HepG2 (cell line): ENCODE results near the gene KRTAP10-8. TPM values are rescaled to one million over a fixed set of nuclear protein-coding genes. Genes with fewer than 3 reads are reported as not detected.

Source experiments
- ATAC-seq: fragments of 200-7000 bp; cut with Tn5 transposase; 3 replicates; pipeline ENCODE4 v1.9.1; 2020; ENCODE audit warnings: mild to moderate bottlenecking, moderate library complexity
- BruUV-seq: library from RNA; stranded (reverse); fragments of 400-500 nt; replicated peaks from 2 replicates; lab custom pipeline; 2021; lab: Mats Ljungman, UMichigan
- CTCF ChIA-PET: fragments of 300-600 bp; formaldehyde crosslinking; extraction: SDS; loops from one replicate; lab custom pipeline; 2021; ENCODE audit warnings: low total read pairs, inconsistent platforms, low intra/inter-chr PET ratio; lab: Yijun Ruan, JAX
- POLR2A ChIA-PET: fragments of 350-600 bp; sonication (Branson Sonifier 250); formaldehyde crosslinking; loops from one replicate; lab custom pipeline; 2020; ENCODE audit warnings: antibody characterized with exemption, inconsistent platforms; lab: Yijun Ruan, JAX
- DNase-seq: peaks from one replicate; pipeline ENCODE4 v3.0.0-alpha.2; 2015; ENCODE audit warnings: low spot score
- FAIRE-seq: peaks from 3 replicates; lab custom pipeline; 2011; peaks lifted over from hg19 to GRCh38; lab: Jason Lieb, UNC
- H2AFZ ChIP-seq: one replicate; pipeline ENCODE4 v1.6.1; 2011; ENCODE audit warnings: low read length, inconsistent platforms
- H3K27ac ChIP-seq: fragments of 300-600 bp; 3 replicates; pipeline ENCODE4 v1.8.0; 2011; ENCODE audit warnings: mixed run types, mild to moderate bottlenecking, mixed read lengths, low read length, inconsistent platforms; ENCODE audit not compliant: insufficient read depth; ENCODE audit errors: extremely low read length
- H3K27me3 ChIP-seq, 2 experiments: fragments of 200-600 bp in 1 of 2; 2 replicates in 1 of 2; 3 replicates in 1 of 2; pipeline versions ENCODE4 v1.6.0 to v1.8.0; 2011; ENCODE audit warnings: low read length in 2 of 2, mild to moderate bottlenecking in 2 of 2, moderate library complexity in 2 of 2, inconsistent platforms in 1 of 2; ENCODE audit not compliant: insufficient read depth in 2 of 2, control insufficient read depth in 1 of 2
- H3K36me3 ChIP-seq, 2 experiments: fragments of 200-600 bp in 1 of 2; replicated peaks in 1 of 2; 2 replicates in 1 of 2; 3 replicates in 1 of 2; pipeline versions ENCODE4 v1.5.1 to v1.8.0; 2011; ENCODE audit warnings: low read length in 2 of 2, inconsistent platforms in 1 of 2; ENCODE audit not compliant: insufficient read depth in 2 of 2, control insufficient read depth in 1 of 2
- H3K4me1 ChIP-seq: 2 replicates; pipeline ENCODE4 v1.5.1; 2012; ENCODE audit warnings: low read length, inconsistent platforms; ENCODE audit not compliant: insufficient read depth
- H3K4me2 ChIP-seq: 2 replicates; pipeline ENCODE4 v1.6.0; 2011; ENCODE audit warnings: low read depth, low read length, inconsistent platforms
- H3K4me3 ChIP-seq, 3 experiments: fragments of 200-600 bp in 1 of 3; sonication (generic), shearing (Covaris generic) in 1 of 3; replicated peaks in 1 of 3; 2 replicates each; pipeline ENCODE4 v1.5.1; 2011 to 2016; ENCODE audit warnings: low read length in 3 of 3, inconsistent platforms in 2 of 3, low read depth in 2 of 3, mild to moderate bottlenecking in 2 of 3, control low read depth in 1 of 3, mixed read lengths in 1 of 3; ENCODE audit not compliant: insufficient read depth in 1 of 3
- H3K79me2 ChIP-seq: one replicate; pipeline ENCODE4 v1.6.1; 2011; ENCODE audit warnings: low read length, inconsistent platforms; ENCODE audit not compliant: insufficient read depth
- H3K9ac ChIP-seq: 2 replicates; pipeline ENCODE4 v1.6.0; 2011; ENCODE audit warnings: mild to moderate bottlenecking, low read depth, low read length, inconsistent platforms; ENCODE audit not compliant: insufficient read depth
- H3K9me3 ChIP-seq: 2 replicates; pipeline ENCODE4 v1.5.1; 2012; ENCODE audit warnings: mild to moderate bottlenecking, low read length
- H4K20me1 ChIP-seq: 2 replicates; pipeline ENCODE4 v1.6.0; 2011; ENCODE audit warnings: inconsistent platforms, mild to moderate bottlenecking, low read length, moderate library complexity; ENCODE audit not compliant: insufficient read depth
- CC2D1A ChIP-seq: sonication (generic); formaldehyde crosslinking; IDR thresholded peaks from 2 replicates; pipeline ENCODE4 v1.8.1; 2023; ENCODE audit warnings: mild to moderate bottlenecking, missing genetic modification reagents
- KIAA2018 ChIP-seq: sonication (generic); formaldehyde crosslinking; IDR thresholded peaks from 2 replicates; pipeline ENCODE4 v1.5.0; 2020; ENCODE audit warnings: mild to moderate bottlenecking, missing genetic modification reagents, borderline replicate concordance
- MAZ ChIP-seq, 2 experiments: sonication (generic) in 1 of 2; formaldehyde crosslinking in 1 of 2; IDR thresholded peaks; 2 replicates each; pipeline versions ENCODE4 v1.5.0 to v1.6.1; 2012 to 2020; ENCODE audit warnings: low read depth in 2 of 2, mild to moderate bottlenecking in 2 of 2, borderline replicate concordance in 1 of 2, improper control_type of control experiment in 1 of 2, low read length in 1 of 2, missing genetic modification reagents in 1 of 2, moderate library complexity in 1 of 2
- MXI1 ChIP-seq: IDR thresholded peaks from 3 replicates; pipeline ENCODE4 v1.6.1; 2012; ENCODE audit warnings: low read depth, low read length, inconsistent platforms, borderline replicate concordance
- NCOA5 ChIP-seq: sonication (generic); formaldehyde crosslinking; IDR thresholded peaks from 2 replicates; pipeline ENCODE4 v1.4.0; 2020; ENCODE audit warnings: missing genetic modification reagents
- NFATC3 ChIP-seq: sonication (generic); formaldehyde crosslinking; IDR thresholded peaks from 2 replicates; pipeline ENCODE4 v1.5.1; 2020; ENCODE audit warnings: mild to moderate bottlenecking, missing genetic modification reagents
- PRMT3 ChIP-seq: sonication (generic); formaldehyde crosslinking; IDR thresholded peaks from 2 replicates; pipeline ENCODE4 v1.8.1; 2022; ENCODE audit warnings: low read depth, mild to moderate bottlenecking, moderate library complexity, missing genetic modification reagents, borderline replicate concordance
- TGIF2 ChIP-seq: IDR thresholded peaks from 2 replicates; pipeline ENCODE4 v1.6.1; 2016; ENCODE audit warnings: control low read depth, missing compliant biosample characterization
- ZFP37 ChIP-seq: sonication (generic); formaldehyde crosslinking; IDR thresholded peaks from 2 replicates; pipeline ENCODE4 v1.4.0; 2020; ENCODE audit warnings: missing genetic modification reagents, borderline replicate concordance
- ZIK1 ChIP-seq: sonication (generic); formaldehyde crosslinking; IDR thresholded peaks from 2 replicates; pipeline ENCODE4 v1.5.0; 2020; ENCODE audit warnings: mild to moderate bottlenecking, low read depth, missing genetic modification reagents, borderline replicate concordance
- ZNF282 ChIP-seq: fragments of 450-650 bp; IDR thresholded peaks from 2 replicates; pipeline ENCODE4 v1.6.1; 2018; ENCODE audit not compliant: partially characterized antibody
- ZNF34 ChIP-seq: sonication (generic); formaldehyde crosslinking; IDR thresholded peaks from 2 replicates; pipeline ENCODE4 v1.4.0; 2020; ENCODE audit warnings: mild to moderate bottlenecking, missing genetic modification reagents, borderline replicate concordance
- ZNF589 ChIP-seq: sonication (generic); formaldehyde crosslinking; conservative IDR thresholded peaks from 2 replicates; pipeline ENCODE4 v1.8.0; 2022; ENCODE audit warnings: mild to moderate bottlenecking, moderate library complexity, missing genetic modification reagents
- ZSCAN5A ChIP-seq: sonication (generic); formaldehyde crosslinking; IDR thresholded peaks from 2 replicates; pipeline ENCODE4 v1.8.0; 2022; ENCODE audit warnings: mild to moderate bottlenecking, missing genetic modification reagents, borderline replicate concordance
- WGBS: methylation state at CpG from one replicate; pipeline ENCODE4 v1.1.6; 2017; ENCODE audit warnings: low lambda C conversion rate; 5-methylcytosine and 5-hydroxymethylcytosine counted together
- in situ Hi-C: cut with HindIII; loops from 2 replicates; pipeline ENCODE4 v1.10.0; 2017; ENCODE audit warnings: low pct_unique_long_range_greater_than_20kb; ENCODE audit not compliant: extremely low pct_ligation_motif_present
- intact Hi-C: fragments of 100-400 bp; cut with micrococcal nuclease; formaldehyde crosslinking; loops from one replicate; pipeline ENCODE4 v1.10.0; 2022; ENCODE audit not compliant: unreplicated experiment
- polyA plus RNA-seq, 8 experiments: library from polyadenylated mRNA; depleted of rRNA in 3 of 8; stranded (reverse) in 7 of 8; unstranded in 1 of 8; fragments of >200 nt; fragmentation: Illumina TruSeq in 4 of 8; extraction: Trizol in 4 of 8; gene quantifications; 2 replicates each; pipeline versions ENCODE4 v1.2.1 to v1.2.3, GENCODE V29; 2011 to 2016; ENCODE audit warnings: low read depth in 4 of 8, missing spikeins in 1 of 8, mixed read lengths in 1 of 8; ENCODE audit not compliant: insufficient read depth in 1 of 8
- total RNA-seq, 5 experiments: library from RNA; depleted of rRNA; stranded (reverse); fragments of >200 nt; fragmentation: Illumina TruSeq; extraction: Trizol; gene quantifications; 2 replicates each; pipeline ENCODE4 v1.2.3, GENCODE V29; 2016; ENCODE audit warnings: low read depth in 1 of 5
- TF ChIP-seq, protein P1 (sequence below): sonication (generic); formaldehyde crosslinking; IDR thresholded peaks from 2 replicates; pipeline ENCODE4 v1.4.0; 2020; ENCODE audit warnings: mild to moderate bottlenecking, missing genetic modification reagents

Gene KRTAP10-8
- total and polyA plus RNA-seq, 2 of the 13 experiments (the other 11 are each of a cell fraction or from before 2014, with no cell fraction given), result not detected

- intact Hi-C loops (no loop called here), in situ Hi-C loops (no loop called here)
- CTCF ChIA-PET, result no interaction called here
- Histone ChIP-seq H3K4me3 (no peak overlapping the region), H3K9ac (no peak overlapping the region), H2AFZ (no peak overlapping the region), H3K79me2 (no peaks in the 10 kb centered on the region), H3K27ac (no peak overlapping the region), H3K4me2 (no peak overlapping the region), H3K36me3 (no peaks in the 10 kb centered on the region), H3K4me1 (no peaks in the 10 kb centered on the region), H3K9me3 (no peaks in the 10 kb centered on the region), H3K27me3 (peaks cover 0 to 1% of the 10 kb centered on the region in 2 experiments; a peak in 1 of 5 replicates), H4K20me1 (no peaks in the 10 kb centered on the region)
- DNase-seq (no peak), ATAC-seq (no peak), FAIRE-seq (no peak)
- POLR2A ChIA-PET, result no interaction called here
- no TSS peak for BruUV-seq
- 48% methylated on average over 8 of the region's 8 CpGs for WGBS
- TF ChIP-seq CC2D1A (CRISPR knock-in tag), result no peak
- no peak for TF ChIP-seq ZNF589
- no peak for TF ChIP-seq ZNF34 (CRISPR knock-in tag)
- TF ChIP-seq PRMT3 (CRISPR knock-in tag), result no peak
- TF ChIP-seq TGIF2 (CRISPR knock-in tag), result no peak
- TF ChIP-seq MXI1, result no peak
- no peak for TF ChIP-seq ZNF282
- TF ChIP-seq KIAA2018 (CRISPR knock-in tag), result no peak
- no peak for TF ChIP-seq ZSCAN5A (CRISPR knock-in tag)
- no peak for TF ChIP-seq NCOA5
- no peak for TF ChIP-seq NFATC3
- no peak for TF ChIP-seq MAZ (IDR thresholded peaks at IDR 0.05; ENCODE audit: borderline replicate concordance, low read depth, low read length)
- TF ChIP-seq MAZ (CRISPR knock-in tag; IDR thresholded peaks at IDR 0.05; ENCODE audit: low read depth), result no peak
- TF ChIP-seq ZIK1 (CRISPR knock-in tag), result no peak
- no peak for TF ChIP-seq ZFP37 (CRISPR knock-in tag)
- TF ChIP-seq, protein P1, sequence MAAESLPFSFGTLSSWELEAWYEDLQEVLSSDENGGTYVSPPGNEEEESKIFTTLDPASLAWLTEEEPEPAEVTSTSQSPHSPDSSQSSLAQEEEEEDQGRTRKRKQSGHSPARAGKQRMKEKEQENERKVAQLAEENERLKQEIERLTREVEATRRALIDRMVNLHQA (CRISPR knock-in tag), result no peak
Observed at GRCh38 chr21:44603911-44604310, 8.0 kb upstream of the KRTAP10-8 start.
